IMR-90 (cell line): ENCODE measurements around the gene NEIL1.

Experiments
- BHLHE40 ChIP-seq: fragments of 150-350 bp; IDR thresholded peaks from 2 replicates; pipeline ENCODE4 v1.6.1; 2016; ENCODE audit warnings: mild to moderate bottlenecking, low read depth, low read length
- CTCF ChIP-seq: conservative IDR thresholded peaks from 2 replicates; pipeline ENCODE4 v1.5.1; 2012; ENCODE audit warnings: mild to moderate bottlenecking, low read depth, low read length, improper control_type of control experiment
- MAFK ChIP-seq: IDR thresholded peaks from 2 replicates; pipeline ENCODE4 v1.6.1; 2012; ENCODE audit warnings: low read depth, low read length, improper control_type of control experiment
- MAZ ChIP-seq: IDR thresholded peaks from 2 replicates; pipeline ENCODE4 v1.6.1; 2012; ENCODE audit warnings: low read depth, mild to moderate bottlenecking, low read length, improper control_type of control experiment, moderate library complexity, borderline replicate concordance
- MXI1 ChIP-seq: IDR thresholded peaks from 2 replicates; pipeline ENCODE4 v1.6.1; 2012; ENCODE audit warnings: low read depth, mild to moderate bottlenecking, low read length, moderate library complexity, borderline replicate concordance
- POLR2A ChIP-seq: IDR thresholded peaks from 2 replicates; pipeline ENCODE4 v1.6.1; 2012; ENCODE audit warnings: mild to moderate bottlenecking, low read depth, low read length

DNA sequence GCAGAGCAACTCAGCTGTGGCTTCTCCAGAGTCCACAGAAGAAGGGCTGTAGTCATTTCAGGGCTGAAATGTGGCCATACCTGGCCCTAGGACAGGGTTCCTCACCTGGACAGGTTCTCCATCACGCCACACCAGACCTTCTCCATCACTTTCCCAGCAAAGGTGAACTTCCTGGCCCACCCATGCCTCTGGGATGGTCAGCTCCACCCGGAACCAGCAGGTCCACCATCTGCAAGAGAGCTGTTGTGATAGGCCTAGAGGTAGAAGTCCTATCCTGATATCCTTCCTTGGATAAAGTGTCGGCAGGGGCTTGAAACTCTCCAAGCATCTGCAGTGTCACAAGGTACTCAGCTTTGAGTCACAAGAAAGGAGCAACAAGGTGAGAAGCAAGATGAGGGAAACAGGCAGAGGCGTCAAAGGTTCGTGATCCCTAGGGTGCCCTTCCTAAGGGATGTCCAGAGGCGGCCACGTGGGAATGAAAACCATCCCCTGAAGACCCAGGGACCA, 20.6 kb downstream of the NEIL1 start:
- TF ChIP-seq MXI1, result peak; percentile 86
- TF ChIP-seq CTCF, result no peak
- no peak for TF ChIP-seq POLR2A
- TF ChIP-seq BHLHE40, result no peak
- TF ChIP-seq MAFK, result no peak
- no peak for TF ChIP-seq MAZ
